GM21528 (cell line): Measurements from ENCODE around the gene MAML2.

ENCODE experiments used
- ATAC-seq: cut with Tn5 transposase; IDR thresholded peaks from one replicate; pipeline ENCODE4 v1.9.1; 2021; ENCODE audit warnings: mild to moderate bottlenecking, moderate library complexity; ENCODE audit not compliant: unreplicated experiment, low FRiP score

The MAML2 gene

DNA sequence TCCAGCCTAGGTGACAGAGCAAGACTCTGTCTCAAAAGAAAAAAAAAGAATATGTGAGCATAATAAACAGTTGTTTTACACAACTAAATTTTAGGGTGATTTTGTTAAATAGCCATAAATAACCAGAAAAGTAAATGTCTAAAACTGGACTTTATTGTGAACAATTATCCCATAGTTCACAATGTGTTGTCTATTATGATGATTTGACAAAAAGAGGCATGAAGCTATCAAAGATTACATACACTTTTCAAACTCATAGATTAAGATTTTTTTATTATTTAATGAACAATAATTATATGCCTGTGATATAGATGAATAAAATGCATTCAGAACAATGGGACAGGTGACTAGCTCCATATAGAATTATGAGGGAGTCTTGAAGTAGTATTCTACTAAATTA is 392.1 kb downstream of the MAML2 start:
- ATAC-seq, result no peak

DNA sequence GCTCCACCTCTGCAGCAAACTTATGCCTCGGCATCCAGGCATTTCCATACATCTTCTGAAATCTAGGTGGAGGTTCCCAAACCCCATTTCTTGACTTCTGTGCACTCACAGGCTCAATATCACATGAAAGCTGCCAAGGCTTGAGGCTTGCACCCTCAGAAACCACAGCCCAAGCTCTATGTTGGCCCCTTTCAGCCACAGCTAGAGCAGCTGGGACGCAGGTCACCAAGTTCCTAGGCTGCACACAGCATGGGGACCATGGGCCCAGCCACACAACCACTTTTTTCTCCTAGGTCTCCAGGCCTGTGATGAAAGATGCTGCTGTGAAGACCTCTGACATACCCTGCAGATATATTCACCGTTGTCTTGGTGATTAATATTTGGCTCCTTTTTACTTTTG is 394.4 kb downstream of the MAML2 start:
- ATAC-seq, result no peak

DNA sequence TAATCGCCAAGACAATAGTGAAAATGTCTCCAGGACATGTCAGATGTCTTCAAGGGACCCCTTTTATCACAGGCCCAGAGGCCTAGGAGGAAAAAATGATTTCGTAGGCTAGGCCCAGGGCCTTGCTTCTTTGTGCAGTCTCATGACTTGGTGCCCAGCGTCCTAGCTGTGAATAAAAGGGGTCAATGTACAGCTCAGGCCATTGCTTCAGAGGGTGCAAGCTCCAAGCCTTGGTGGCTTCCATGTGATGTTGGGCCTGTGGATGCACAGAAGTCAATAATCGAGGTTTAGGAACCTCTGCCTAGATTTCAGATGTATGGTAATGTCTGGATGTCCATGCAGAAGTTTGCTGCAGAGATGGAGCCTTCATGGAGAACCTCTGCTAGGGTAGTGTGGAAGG is 398.4 kb downstream of the MAML2 start:
- ATAC-seq, result no peak

DNA sequence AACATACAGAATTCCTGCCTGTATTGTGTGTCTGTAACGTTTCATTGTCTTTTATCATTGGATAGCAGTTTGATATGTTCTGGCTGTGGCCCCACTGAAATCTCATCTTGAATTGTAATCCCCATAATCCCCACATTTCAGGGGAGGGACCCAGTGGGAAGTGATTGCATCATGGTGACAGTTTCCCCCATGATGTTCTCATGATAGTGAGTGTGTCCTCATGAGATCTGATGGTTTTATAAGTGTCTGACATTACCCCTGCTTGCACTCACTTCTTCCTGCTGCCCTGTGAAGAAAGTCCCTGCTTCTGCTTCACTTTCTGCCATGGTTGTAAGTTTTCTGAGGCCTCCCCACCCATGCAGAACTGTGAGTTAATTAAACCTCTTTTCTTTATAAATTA is 399.4 kb downstream of the MAML2 start:
- ATAC-seq, result no peak

DNA sequence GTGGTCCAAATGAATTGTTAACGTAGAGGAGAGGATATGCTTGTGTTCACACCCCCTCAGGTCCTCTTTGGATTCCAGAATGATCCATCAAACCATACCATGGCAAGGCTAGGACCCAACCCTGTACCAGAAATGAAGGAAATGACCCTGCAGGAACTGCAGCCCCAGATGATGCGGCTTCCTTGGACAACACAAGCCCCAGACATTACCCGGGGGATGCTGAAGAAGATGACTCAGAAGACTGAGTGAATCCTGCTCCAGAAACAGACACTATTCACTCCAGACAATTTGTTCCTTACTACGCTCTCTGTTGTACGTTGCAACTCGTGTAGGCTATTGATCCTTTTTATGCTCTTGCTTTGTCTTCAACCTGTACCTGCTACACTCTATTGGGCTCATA is 403.9 kb downstream of the MAML2 start:
- no peak for ATAC-seq

DNA sequence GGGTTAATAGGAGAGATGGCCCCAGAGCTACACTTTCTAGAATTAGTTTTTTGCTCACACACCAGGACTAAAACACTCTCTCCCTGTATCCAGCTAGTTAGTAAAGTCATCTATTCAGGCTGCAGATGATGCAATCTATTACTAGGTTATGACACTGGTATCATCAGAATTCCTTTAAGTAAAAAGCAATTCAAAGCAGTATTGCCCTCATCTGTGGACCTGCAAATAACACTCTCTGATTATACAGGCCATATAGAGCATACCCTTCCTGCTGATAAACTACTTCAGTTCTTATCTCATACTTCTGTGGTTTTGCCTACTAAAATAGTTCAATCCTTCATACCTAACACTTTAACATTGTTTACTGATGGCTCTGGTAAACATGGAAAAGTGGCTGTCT is 405.6 kb downstream of the MAML2 start:
- ATAC-seq, result no peak

DNA sequence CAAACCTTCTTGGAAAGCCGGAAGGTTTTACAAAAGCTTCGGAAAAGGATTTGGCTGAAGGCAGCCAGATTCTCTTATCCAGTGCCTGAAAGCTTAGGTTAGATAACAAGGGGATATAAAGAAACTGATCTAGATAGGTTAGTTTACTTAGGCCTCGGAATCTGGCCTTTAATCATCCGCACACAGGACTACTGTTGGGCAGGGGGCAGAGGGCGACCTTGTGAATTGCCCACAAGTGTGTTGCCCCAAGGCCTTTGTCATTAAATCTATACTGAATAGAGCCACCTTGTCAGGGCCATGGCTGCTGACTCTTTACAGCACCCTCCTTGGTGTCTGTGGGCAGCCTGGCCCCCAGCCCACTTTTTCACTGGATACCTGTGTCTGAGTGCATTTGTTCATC is 409.4 kb downstream of the MAML2 start:
- ATAC-seq, result no peak

DNA sequence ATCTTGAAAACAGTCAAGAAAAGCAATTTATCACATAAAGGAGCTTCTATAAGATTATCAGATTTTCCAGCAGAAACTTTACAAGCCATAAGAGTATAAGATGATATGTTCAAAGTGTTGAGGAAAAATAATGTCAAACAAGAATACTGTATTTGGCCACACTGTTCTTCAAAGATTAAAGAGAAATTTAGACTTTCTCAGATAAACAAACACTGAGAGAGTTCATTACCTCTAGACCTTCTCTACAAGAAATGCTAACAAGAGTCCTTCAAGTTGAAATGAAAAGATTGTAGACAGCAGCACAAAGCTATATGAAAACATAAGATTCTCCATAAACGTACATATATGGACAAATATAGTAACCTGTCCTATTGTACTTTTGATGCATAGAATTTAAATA is 411.1 kb downstream of the MAML2 start:
- no peak for ATAC-seq

DNA sequence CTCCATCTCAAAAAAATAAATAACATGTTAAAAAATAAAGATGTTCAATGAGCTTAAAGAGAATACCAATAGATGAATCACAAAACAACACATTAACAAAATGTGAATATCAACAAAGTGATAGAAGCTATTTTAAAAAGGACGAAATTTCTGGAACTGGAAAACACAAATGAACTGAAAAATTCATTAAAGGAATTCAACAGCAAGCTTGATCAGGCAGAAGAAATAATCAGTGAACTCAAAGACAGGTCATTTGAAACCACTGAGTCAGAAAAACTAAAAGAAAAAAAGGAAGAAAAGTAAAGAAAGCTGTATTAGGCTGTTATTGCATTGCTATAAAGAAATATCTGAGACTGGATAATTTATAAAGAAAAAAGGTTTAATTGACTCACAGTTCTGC is 412.0 kb downstream of the MAML2 start:
- no peak for ATAC-seq

DNA sequence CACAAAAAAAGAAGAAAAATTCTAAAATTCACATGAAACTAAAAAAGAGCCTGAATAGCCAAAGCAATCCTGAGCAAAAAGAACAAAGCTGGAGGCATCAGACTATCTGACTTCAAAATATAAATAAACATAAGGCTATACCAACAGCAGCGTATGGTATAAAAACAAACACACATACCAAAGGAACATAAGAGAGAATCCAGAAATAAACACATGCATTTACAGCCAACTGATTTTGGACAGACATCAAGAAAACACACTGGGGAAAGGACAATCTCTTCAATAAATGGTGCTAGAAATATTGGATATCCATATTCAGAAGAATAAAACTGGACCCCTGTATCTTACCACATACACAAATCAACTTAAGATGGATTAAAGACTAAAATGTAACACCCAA is 416.3 kb downstream of the MAML2 start:
- no peak for ATAC-seq
